SH-SY5Y (cell line): ENCODE data around the gene FER.

Source experiments
- GATA2 ChIP-seq: IDR thresholded peaks from 2 replicates; pipeline ENCODE4 v1.6.1; 2011; ENCODE audit warnings: mild to moderate bottlenecking, low read depth, low read length
- GATA3 ChIP-seq: IDR thresholded peaks from 2 replicates; pipeline ENCODE4 v1.6.1; 2011; ENCODE audit warnings: low read depth, mild to moderate bottlenecking, low read length, moderate library complexity

GRCh38 chr5:108739376-108739775, 8.3 kb upstream of the FER start:
- TF ChIP-seq GATA2, result no peak
- TF ChIP-seq GATA3, result no peak
